Neural progenitor cell (in vitro differentiated cells): ENCODE measurements around the gene PARS2. TPM values are rescaled to one million over a fixed set of nuclear protein-coding genes. Genes with fewer than 3 reads are reported as not detected.

ENCODE experiments used
- DNase-seq: peaks from one replicate; pipeline ENCODE4 v3.0.0-alpha.2; 2016; ENCODE audit warnings: low spot score
- H2AFZ ChIP-seq: fragments of 200-600 bp; sonication (generic); replicated peaks from 2 replicates; pipeline ENCODE4 v1.6.1; 2016; ENCODE audit warnings: antibody characterized with exemption
- H3F3A ChIP-seq: fragments of 200-600 bp; sonication (generic); 2 replicates; pipeline ENCODE4 v1.6.1; 2016; ENCODE audit warnings: antibody characterized with exemption, low read depth
- H3K27ac ChIP-seq: fragments of 200-600 bp; sonication (generic); 2 replicates; pipeline ENCODE4 v1.5.1; 2016; ENCODE audit warnings: mild to moderate bottlenecking
- H3K27me3 ChIP-seq: fragments of 200-600 bp; sonication (generic); 2 replicates; pipeline ENCODE4 v1.6.1; 2016; ENCODE audit warnings: mild to moderate bottlenecking, moderate library complexity
- H3K36me3 ChIP-seq: fragments of 200-600 bp; sonication (generic); 2 replicates; pipeline ENCODE4 v1.5.1; 2016
- H3K4me1 ChIP-seq: fragments of 200-600 bp; sonication (generic); 2 replicates; pipeline ENCODE4 v1.6.1; 2016; ENCODE audit warnings: mixed run types
- H3K4me2 ChIP-seq: fragments of 200-600 bp; sonication (generic); 2 replicates; pipeline ENCODE4 v1.6.1; 2016
- H3K4me3 ChIP-seq: fragments of 200-600 bp; sonication (generic); 2 replicates; pipeline ENCODE4 v1.5.1; 2016
- H3K79me2 ChIP-seq: fragments of 200-600 bp; sonication (generic); 2 replicates; pipeline ENCODE4 v1.6.1; 2016; ENCODE audit warnings: low read depth
- H3K9ac ChIP-seq: fragments of 200-600 bp; sonication (generic); 2 replicates; pipeline ENCODE4 v1.6.1; 2016
- H3K9me3 ChIP-seq: fragments of 200-600 bp; sonication (generic); 2 replicates; pipeline ENCODE4 v1.5.1; 2016; ENCODE audit warnings: low read depth
- H4K20me1 ChIP-seq: fragments of 200-600 bp; sonication (generic); 2 replicates; pipeline ENCODE4 v1.6.1; 2016; ENCODE audit warnings: low read depth
- H3K27ac Mint-ChIP-seq: 3 replicates; pipeline ENCODE4 v1.8.0; 2021; ENCODE audit warnings: mixed read lengths
- H3K27me3 Mint-ChIP-seq: 2 replicates; pipeline ENCODE4 v1.8.0; 2022; ENCODE audit warnings: low read depth, mild to moderate bottlenecking, inconsistent platforms, moderate library complexity, mixed read lengths; ENCODE audit not compliant: insufficient read depth
- H3K36me3 Mint-ChIP-seq: 3 replicates; pipeline ENCODE4 v1.8.0; 2021; ENCODE audit warnings: mixed read lengths
- H3K4me1 Mint-ChIP-seq: 3 replicates; pipeline ENCODE4 v1.8.0; 2021; ENCODE audit warnings: mixed read lengths
- H3K4me3 Mint-ChIP-seq: 3 replicates; pipeline ENCODE4 v1.8.0; 2021; ENCODE audit warnings: mild to moderate bottlenecking, moderate library complexity, mixed read lengths
- H3K9me3 Mint-ChIP-seq: 3 replicates; pipeline ENCODE4 v1.8.0; 2020; ENCODE audit warnings: mixed read lengths
- EZH2 ChIP-seq: fragments of 200-600 bp; sonication (generic); IDR thresholded peaks from 2 replicates; pipeline ENCODE4 v1.6.1; 2017; ENCODE audit warnings: antibody characterized with exemption, mild to moderate bottlenecking, moderate library complexity
- EZH2phosphoT487 ChIP-seq: fragments of 200-600 bp; sonication (generic); IDR thresholded peaks from 2 replicates; pipeline ENCODE4 v1.6.1; 2017; ENCODE audit warnings: antibody characterized with exemption
- total RNA-seq: library from RNA; depleted of rRNA; stranded (reverse); fragments of >200 nt; gene quantifications from 2 replicates; pipeline ENCODE4 v1.2.3, GENCODE V29; 2015; ENCODE audit warnings: low replicate concordance
- TF ChIP-seq, protein P1 (sequence below): fragments of 200-600 bp; sonication (generic); IDR thresholded peaks from 2 replicates; pipeline ENCODE4 v1.5.1; 2017; ENCODE audit warnings: antibody characterized with exemption, mild to moderate bottlenecking

Gene PARS2
- total RNA-seq, 1 donor from 2014 or later: 5.4 TPM

DNA sequence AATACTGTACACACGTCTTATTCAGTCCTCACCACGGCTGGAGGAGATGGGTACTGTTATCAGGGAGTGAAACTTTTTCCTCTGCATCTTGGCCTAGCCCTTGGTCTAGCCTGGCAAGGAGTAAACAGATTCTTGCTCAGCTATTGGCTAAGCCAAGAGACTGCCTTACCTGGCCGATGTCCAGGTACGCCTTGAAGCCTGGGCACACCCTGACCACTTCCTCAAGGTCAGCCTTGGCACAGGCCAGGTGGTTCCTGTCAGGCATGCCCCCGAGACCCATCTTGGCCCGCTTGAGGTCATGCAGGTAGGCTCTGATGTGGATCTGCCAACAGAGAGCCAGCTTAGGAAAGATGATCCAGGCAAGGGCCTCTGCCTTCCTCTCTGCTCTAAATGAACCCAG, 17.8 kb upstream of the PARS2 start:
- Mint-ChIP-seq H3K27ac (no peak overlapping the region), H3K27me3 (peaks cover 14% of the 10 kb centered on the region)

DNA sequence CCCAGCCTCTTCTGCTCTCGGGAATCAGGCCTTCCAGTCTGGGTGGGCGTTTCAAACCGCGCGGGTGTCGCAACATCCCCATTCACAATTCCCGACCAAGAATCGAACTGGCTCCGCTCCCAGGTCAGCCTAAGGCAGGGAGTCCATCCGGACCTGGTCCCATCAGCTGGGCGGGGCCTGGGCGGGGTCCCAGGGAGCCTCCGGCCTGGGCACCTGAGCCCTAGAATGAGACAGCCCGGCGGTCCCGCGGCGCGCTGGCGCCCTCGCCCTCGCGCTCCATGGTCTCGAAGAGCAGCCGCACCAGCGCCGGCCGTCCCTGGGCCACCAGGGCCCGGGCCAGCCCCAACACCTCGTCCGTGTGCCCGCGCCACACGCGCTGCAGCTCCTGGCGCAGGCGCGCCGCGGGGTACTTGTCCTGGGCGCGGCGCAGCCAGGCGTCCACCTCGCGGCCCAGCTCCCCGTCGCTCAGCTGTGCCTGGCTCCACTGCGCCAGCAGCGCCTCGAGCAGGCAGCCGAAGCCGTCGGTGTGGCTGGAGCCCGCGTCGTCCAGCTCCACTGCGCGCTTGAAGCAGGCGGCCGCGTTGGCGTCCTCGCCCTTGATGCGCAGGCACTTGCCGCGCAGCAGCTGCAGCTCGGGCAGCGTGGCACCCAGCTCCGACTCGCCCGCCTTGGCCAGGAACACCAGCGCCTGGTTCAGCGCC, 16.9 kb upstream of the PARS2 start:
- no peaks in the 10 kb centered on the region for H3K9me3 ChIP-seq
- no peak overlapping the region for H3K9ac ChIP-seq
- H3K4me2 ChIP-seq: no peak overlapping the region
- H3K9me3 Mint-ChIP-seq: no peaks in the 10 kb centered on the region
- H4K20me1 ChIP-seq: no peaks in the 10 kb centered on the region
- H3K4me3 Mint-ChIP-seq: no peak overlapping the region
- H3K4me1 ChIP-seq: no peaks in the 10 kb centered on the region
- H3K4me1 Mint-ChIP-seq: no peaks in the 10 kb centered on the region
- peaks cover 11% of the 10 kb centered on the region for H3K27me3 Mint-ChIP-seq
- no peak overlapping the region for H3K27ac ChIP-seq
- TF ChIP-seq, protein P1, sequence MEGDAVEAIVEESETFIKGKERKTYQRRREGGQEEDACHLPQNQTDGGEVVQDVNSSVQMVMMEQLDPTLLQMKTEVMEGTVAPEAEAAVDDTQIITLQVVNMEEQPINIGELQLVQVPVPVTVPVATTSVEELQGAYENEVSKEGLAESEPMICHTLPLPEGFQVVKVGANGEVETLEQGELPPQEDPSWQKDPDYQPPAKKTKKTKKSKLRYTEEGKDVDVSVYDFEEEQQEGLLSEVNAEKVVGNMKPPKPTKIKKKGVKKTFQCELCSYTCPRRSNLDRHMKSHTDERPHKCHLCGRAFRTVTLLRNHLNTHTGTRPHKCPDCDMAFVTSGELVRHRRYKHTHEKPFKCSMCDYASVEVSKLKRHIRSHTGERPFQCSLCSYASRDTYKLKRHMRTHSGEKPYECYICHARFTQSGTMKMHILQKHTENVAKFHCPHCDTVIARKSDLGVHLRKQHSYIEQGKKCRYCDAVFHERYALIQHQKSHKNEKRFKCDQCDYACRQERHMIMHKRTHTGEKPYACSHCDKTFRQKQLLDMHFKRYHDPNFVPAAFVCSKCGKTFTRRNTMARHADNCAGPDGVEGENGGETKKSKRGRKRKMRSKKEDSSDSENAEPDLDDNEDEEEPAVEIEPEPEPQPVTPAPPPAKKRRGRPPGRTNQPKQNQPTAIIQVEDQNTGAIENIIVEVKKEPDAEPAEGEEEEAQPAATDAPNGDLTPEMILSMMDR: no peak
- TF ChIP-seq EZH2phosphoT487 (no peak), EZH2 (no peak)
- peaks cover 34% of the 10 kb centered on the region for H3K27me3 ChIP-seq
- H2AFZ ChIP-seq: no peak overlapping the region
- H3K79me2 ChIP-seq: no peaks in the 10 kb centered on the region
- H3K36me3 Mint-ChIP-seq: no peaks in the 10 kb centered on the region
- peak; percentile 48 for DNase-seq
- H3F3A ChIP-seq: no peaks in the 10 kb centered on the region
- H3K27ac Mint-ChIP-seq: no peak overlapping the region
- H3K36me3 ChIP-seq: no peaks in the 10 kb centered on the region
- H3K4me3 ChIP-seq: no peak overlapping the region

More for the DNA sequence above, 17.8 kb upstream of the PARS2 start:
- Histone ChIP-seq H3K4me1 (no peaks in the 10 kb centered on the region), H4K20me1 (no peaks in the 10 kb centered on the region), H3K9me3 (no peaks in the 10 kb centered on the region), H3K27ac (no peak overlapping the region), H3K4me3 (no peak overlapping the region), H3K9ac (no peak overlapping the region), H3K27me3 (peaks cover 34% of the 10 kb centered on the region), H3K4me2 (no peak overlapping the region), H3K79me2 (no peaks in the 10 kb centered on the region), H3K36me3 (no peaks in the 10 kb centered on the region), H3F3A (no peaks in the 10 kb centered on the region), H2AFZ (no peak overlapping the region)
- Mint-ChIP-seq H3K4me1 (no peaks in the 10 kb centered on the region), H3K9me3 (no peaks in the 10 kb centered on the region), H3K36me3 (no peaks in the 10 kb centered on the region), H3K4me3 (no peak overlapping the region)
- TF ChIP-seq EZH2phosphoT487: no peak
- TF ChIP-seq, protein P1: no peak
- no peak for TF ChIP-seq EZH2
- no peak for DNase-seq

DNA sequence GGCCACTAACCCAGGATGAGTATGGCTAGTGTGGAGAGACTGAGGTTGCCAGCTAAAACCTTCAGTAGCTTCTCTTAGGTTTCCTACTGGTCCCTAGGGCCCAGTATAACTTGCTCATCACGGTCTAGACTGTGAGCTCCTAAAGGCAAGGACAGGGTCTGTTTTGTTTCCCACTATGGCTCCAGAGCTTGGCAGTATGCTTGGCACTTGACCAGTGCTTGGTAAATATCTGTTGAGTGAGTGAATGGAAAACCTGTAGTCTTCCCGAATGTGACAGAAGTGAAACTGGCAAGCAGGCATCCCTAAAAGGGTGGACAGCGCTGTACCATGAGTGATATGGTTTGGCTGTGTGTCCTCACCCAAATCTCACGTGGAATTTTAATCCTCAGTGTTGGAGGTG, 13.1 kb upstream of the PARS2 start:
- Mint-ChIP-seq H3K4me3 (no peak overlapping the region), H3K4me1 (peaks cover 5% of the 10 kb centered on the region), H3K9me3 (peaks cover 3% of the 10 kb centered on the region), H3K27ac (no peak overlapping the region), H3K27me3 (peaks cover 16% of the 10 kb centered on the region), H3K36me3 (no peaks in the 10 kb centered on the region)
- Histone ChIP-seq H3K4me1 (peaks cover 4% of the 10 kb centered on the region), H3K9me3 (no peaks in the 10 kb centered on the region), H3K27me3 (peaks cover 24% of the 10 kb centered on the region), H3K4me2 (no peak overlapping the region), H3K4me3 (no peak overlapping the region), H2AFZ (no peak overlapping the region), H3K79me2 (no peaks in the 10 kb centered on the region), H4K20me1 (no peaks in the 10 kb centered on the region), H3K36me3 (no peaks in the 10 kb centered on the region), H3F3A (no peaks in the 10 kb centered on the region), H3K27ac (no peak overlapping the region), H3K9ac (no peak overlapping the region)
- no peak for DNase-seq
- TF ChIP-seq EZH2 (no peak), EZH2phosphoT487 (no peak)
- TF ChIP-seq, protein P1: no peak
